OCI-LY1 (cell line): ENCODE data around the gene ZFP69.

ENCODE experiments used
- EZH2 ChIP-seq: fragments of 200-600 bp; sonication (generic), shearing (Covaris generic); IDR thresholded peaks from 2 replicates; pipeline ENCODE4 v1.8.0; 2017; ENCODE audit warnings: borderline replicate concordance, mixed run types, mild to moderate bottlenecking, antibody characterized with exemption, low read length, moderate library complexity, mixed read lengths
- TF ChIP-seq, protein P1 (sequence below): fragments of 200-600 bp; sonication (generic), shearing (Covaris generic); IDR thresholded peaks from 2 replicates; pipeline ENCODE4 v1.5.1; 2017; ENCODE audit warnings: mild to moderate bottlenecking, antibody characterized with exemption, low read length, moderate library complexity, mixed read lengths

GRCh38 chr1:40451238-40451585 lies 25.9 kb upstream of the ZFP69 start:
- TF ChIP-seq, protein P1, sequence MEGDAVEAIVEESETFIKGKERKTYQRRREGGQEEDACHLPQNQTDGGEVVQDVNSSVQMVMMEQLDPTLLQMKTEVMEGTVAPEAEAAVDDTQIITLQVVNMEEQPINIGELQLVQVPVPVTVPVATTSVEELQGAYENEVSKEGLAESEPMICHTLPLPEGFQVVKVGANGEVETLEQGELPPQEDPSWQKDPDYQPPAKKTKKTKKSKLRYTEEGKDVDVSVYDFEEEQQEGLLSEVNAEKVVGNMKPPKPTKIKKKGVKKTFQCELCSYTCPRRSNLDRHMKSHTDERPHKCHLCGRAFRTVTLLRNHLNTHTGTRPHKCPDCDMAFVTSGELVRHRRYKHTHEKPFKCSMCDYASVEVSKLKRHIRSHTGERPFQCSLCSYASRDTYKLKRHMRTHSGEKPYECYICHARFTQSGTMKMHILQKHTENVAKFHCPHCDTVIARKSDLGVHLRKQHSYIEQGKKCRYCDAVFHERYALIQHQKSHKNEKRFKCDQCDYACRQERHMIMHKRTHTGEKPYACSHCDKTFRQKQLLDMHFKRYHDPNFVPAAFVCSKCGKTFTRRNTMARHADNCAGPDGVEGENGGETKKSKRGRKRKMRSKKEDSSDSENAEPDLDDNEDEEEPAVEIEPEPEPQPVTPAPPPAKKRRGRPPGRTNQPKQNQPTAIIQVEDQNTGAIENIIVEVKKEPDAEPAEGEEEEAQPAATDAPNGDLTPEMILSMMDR: no peak
- no peak for TF ChIP-seq EZH2
